ENCODE measurements around the gene RSPRY1.

Gene RSPRY1

DNA sequence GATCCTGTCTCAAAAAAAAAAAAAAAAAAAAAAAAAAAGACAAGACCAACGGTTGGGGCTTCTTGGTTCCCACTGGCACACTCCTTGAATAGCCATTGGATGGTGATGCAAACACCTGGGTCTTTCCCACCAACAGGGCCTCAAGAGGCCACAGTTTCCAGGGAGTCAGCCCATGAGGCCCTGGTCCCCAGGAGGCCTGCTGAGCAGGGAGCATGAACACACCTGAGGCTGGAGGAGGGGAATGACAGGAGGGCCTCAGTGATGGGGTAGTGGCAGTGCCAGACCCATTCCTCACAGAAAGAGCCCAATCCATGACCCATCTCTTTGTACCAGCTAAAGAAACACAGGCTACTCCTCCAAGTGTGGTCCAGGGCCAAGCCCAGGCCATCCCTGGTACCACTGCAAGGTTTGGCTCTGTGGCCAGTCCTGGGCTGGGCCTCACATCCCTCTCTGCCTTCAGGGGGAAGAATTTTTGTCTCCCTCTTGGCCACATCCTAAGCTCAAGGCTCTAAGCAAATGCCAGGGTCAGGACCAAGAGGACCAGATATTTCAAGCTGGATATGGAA, 72.9 kb downstream of the RSPRY1 start:
- H3K79me2 ChIP-seq (ENCODE audit: control insufficient read depth, low read length) = no peaks in the 10 kb centered on the region
- no peaks in the 10 kb centered on the region for H3F3A ChIP-seq (ENCODE audit: control insufficient read depth, insufficient read depth)
- H3K4me2 ChIP-seq (ENCODE audit: low read length) = no peak overlapping the region
- peaks cover 15% of the 10 kb centered on the region for H3K4me1 ChIP-seq (ENCODE audit: control insufficient read depth, low read length)
- no peak overlapping the region for H3K4me3 ChIP-seq (ENCODE audit: low read length)
- no peaks in the 10 kb centered on the region for H3K27me3 ChIP-seq (ENCODE audit: control insufficient read depth, low read length)
- no peak overlapping the region for H3K27ac ChIP-seq (ENCODE audit: low read depth, low read length)
- no peaks in the 10 kb centered on the region for H3K36me3 ChIP-seq (ENCODE audit: control insufficient read depth, low read length)
- H4K20me1 ChIP-seq (ENCODE audit: control insufficient read depth, insufficient read depth, low read depth, low read length) = no peaks in the 10 kb centered on the region
- H3K9me2 ChIP-seq (replicated peaks; ENCODE audit: control insufficient read depth, low read length) = no peaks in the 10 kb centered on the region
- no peaks in the 10 kb centered on the region for H3K9me3 ChIP-seq (ENCODE audit: control insufficient read depth, insufficient read depth, low read length)
- TF ChIP-seq, protein P1, sequence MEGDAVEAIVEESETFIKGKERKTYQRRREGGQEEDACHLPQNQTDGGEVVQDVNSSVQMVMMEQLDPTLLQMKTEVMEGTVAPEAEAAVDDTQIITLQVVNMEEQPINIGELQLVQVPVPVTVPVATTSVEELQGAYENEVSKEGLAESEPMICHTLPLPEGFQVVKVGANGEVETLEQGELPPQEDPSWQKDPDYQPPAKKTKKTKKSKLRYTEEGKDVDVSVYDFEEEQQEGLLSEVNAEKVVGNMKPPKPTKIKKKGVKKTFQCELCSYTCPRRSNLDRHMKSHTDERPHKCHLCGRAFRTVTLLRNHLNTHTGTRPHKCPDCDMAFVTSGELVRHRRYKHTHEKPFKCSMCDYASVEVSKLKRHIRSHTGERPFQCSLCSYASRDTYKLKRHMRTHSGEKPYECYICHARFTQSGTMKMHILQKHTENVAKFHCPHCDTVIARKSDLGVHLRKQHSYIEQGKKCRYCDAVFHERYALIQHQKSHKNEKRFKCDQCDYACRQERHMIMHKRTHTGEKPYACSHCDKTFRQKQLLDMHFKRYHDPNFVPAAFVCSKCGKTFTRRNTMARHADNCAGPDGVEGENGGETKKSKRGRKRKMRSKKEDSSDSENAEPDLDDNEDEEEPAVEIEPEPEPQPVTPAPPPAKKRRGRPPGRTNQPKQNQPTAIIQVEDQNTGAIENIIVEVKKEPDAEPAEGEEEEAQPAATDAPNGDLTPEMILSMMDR (IDR thresholded peaks at IDR 0.05; ENCODE audit: low read depth, low read length, poor library complexity, severe bottlenecking) = no peak
- TF ChIP-seq EZH2phosphoT487 (IDR thresholded peaks at IDR 0.05; ENCODE audit: borderline replicate concordance, low read length) = no peak

DNA sequence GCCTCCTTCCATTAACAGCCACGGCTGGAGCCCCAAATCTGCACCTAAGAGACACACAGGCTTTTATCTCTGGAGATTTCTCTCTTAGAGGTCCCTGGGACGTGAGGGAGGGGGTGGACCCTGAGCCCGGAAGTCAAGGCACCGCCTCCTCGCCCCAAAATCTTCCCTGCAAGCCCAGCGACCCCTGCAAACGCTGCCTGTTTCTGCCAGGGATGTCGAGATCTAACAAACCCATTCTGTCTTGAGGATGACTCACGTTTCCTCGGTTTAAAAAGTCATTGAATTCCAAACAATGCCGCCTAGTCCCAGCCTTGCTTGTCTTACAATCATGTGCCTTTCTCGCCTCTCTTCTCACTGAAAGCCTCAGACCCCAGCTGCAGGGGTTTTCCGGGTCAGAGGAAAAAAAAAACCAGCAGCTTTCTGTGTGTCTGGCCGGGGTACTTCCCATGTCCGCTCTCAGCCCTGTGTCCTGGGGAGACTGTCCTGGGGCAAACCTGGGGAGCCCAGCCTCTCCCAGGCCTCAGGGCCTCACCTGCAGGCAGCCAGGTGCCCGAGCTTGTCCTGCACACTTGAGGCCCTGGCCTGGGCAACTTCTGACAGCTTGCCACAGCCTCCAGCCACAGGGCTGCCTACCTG, 74.3 kb downstream of the RSPRY1 start:
- no peaks in the 10 kb centered on the region for H3K27me3 ChIP-seq (ENCODE audit: control insufficient read depth, low read length)
- H3K4me2 ChIP-seq (ENCODE audit: low read length) = peak overlapping the region; percentile 45
- TF ChIP-seq, protein P1 (IDR thresholded peaks at IDR 0.05; ENCODE audit: low read depth, low read length, poor library complexity, severe bottlenecking) = no peak
- TF ChIP-seq EZH2phosphoT487 (IDR thresholded peaks at IDR 0.05; ENCODE audit: borderline replicate concordance, low read length) = no peak
- H3K4me3 ChIP-seq (ENCODE audit: low read length) = peak overlapping the region; percentile 25
- no peaks in the 10 kb centered on the region for H3F3A ChIP-seq (ENCODE audit: control insufficient read depth, insufficient read depth)
- H3K36me3 ChIP-seq (ENCODE audit: control insufficient read depth, low read length) = no peaks in the 10 kb centered on the region
- no peak overlapping the region for H3K27ac ChIP-seq (ENCODE audit: low read depth, low read length)
- peaks cover 15% of the 10 kb centered on the region for H3K4me1 ChIP-seq (ENCODE audit: control insufficient read depth, low read length)
- no peaks in the 10 kb centered on the region for H3K79me2 ChIP-seq (ENCODE audit: control insufficient read depth, low read length)
- no peaks in the 10 kb centered on the region for H3K9me2 ChIP-seq (replicated peaks; ENCODE audit: control insufficient read depth, low read length)
- no peaks in the 10 kb centered on the region for H4K20me1 ChIP-seq (ENCODE audit: control insufficient read depth, insufficient read depth, low read depth, low read length)
- H3K9me3 ChIP-seq (ENCODE audit: control insufficient read depth, insufficient read depth, low read length) = no peaks in the 10 kb centered on the region

DNA sequence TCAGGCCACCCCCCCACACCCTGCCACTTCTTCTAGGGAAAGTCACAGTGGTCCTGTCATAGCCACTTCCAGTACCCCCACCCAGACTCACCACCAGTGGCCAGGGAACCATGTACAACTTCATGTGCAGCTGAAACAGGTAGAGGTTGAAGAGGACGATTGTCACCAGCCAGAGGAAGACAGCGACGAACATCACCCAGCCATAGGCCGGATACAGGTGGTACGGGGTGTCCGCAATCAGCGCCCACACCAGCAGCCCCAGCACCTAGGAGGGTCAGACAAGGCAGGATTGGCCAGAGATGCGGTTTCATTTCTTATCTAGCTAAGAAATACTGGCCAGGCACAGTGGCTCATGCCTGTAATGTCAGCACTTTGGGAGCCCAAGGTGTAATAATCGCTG, 75.7 kb downstream of the RSPRY1 start:
- TF ChIP-seq, protein P1 (IDR thresholded peaks at IDR 0.05; ENCODE audit: low read depth, low read length, poor library complexity, severe bottlenecking) = no peak
- no peak for TF ChIP-seq EZH2phosphoT487 (IDR thresholded peaks at IDR 0.05; ENCODE audit: borderline replicate concordance, low read length)
- Histone ChIP-seq H3K27ac (ENCODE audit: low read depth, low read length) (no peak overlapping the region), H4K20me1 (ENCODE audit: control insufficient read depth, insufficient read depth, low read depth, low read length) (no peaks in the 10 kb centered on the region)

More for the DNA sequence above, 75.7 kb downstream of the RSPRY1 start:
- H3K4me2 ChIP-seq (ENCODE audit: low read length) = no peak overlapping the region
- H3F3A ChIP-seq (ENCODE audit: control insufficient read depth, insufficient read depth) = no peaks in the 10 kb centered on the region
- no peaks in the 10 kb centered on the region for H3K27me3 ChIP-seq (ENCODE audit: control insufficient read depth, low read length)
- H3K36me3 ChIP-seq (ENCODE audit: control insufficient read depth, low read length) = no peaks in the 10 kb centered on the region
- H3K4me1 ChIP-seq (ENCODE audit: control insufficient read depth, low read length) = peaks cover 15% of the 10 kb centered on the region
- no peaks in the 10 kb centered on the region for H3K9me3 ChIP-seq (ENCODE audit: control insufficient read depth, insufficient read depth, low read length)
- no peaks in the 10 kb centered on the region for H3K9me2 ChIP-seq (replicated peaks; ENCODE audit: control insufficient read depth, low read length)
- H3K79me2 ChIP-seq (ENCODE audit: control insufficient read depth, low read length) = no peaks in the 10 kb centered on the region
- no peak overlapping the region for H3K4me3 ChIP-seq (ENCODE audit: low read length)

All from DOHH2 (cell line).